Transverse colon (tissue), 4 donors: Measurements from ENCODE around the gene CDK5RAP2. TPM values are rescaled to one million over a fixed set of nuclear protein-coding genes. Genes with fewer than 3 reads are reported as not detected.

Experiments used
- DNase-seq: peaks from one replicate; pipeline ENCODE4 v3.0.0-alpha.2; 2019
- H3K27ac ChIP-seq, 4 donors: fragments of 200-600 bp; sonication (generic); 2 replicates each; pipeline ENCODE4 v1.5.1; 2016 to 2018; ENCODE audit warnings: inconsistent platforms in 4 of 4
- H3K27me3 ChIP-seq: fragments of 200-600 bp; sonication (generic); 2 replicates; pipeline ENCODE4 v1.5.1; 2017; ENCODE audit warnings: inconsistent platforms
- H3K36me3 ChIP-seq, 4 donors: fragments of 200-600 bp; sonication (generic); 2 replicates each; pipeline ENCODE4 v1.5.1; 2017 to 2019; ENCODE audit warnings: inconsistent platforms in 4 of 4
- H3K4me1 ChIP-seq, 4 donors: fragments of 200-600 bp; sonication (generic); 2 replicates each; pipeline ENCODE4 v1.5.1; 2017 to 2020; ENCODE audit warnings: inconsistent platforms in 4 of 4
- H3K4me3 ChIP-seq, 4 donors: fragments of 200-600 bp; sonication (generic); 1 replicate in 1 of 4; 2 replicates in 3 of 4; pipeline versions ENCODE4 v1.5.1 to v1.6.1; 2017 to 2019; ENCODE audit warnings: inconsistent platforms in 4 of 4
- H3K9me3 ChIP-seq, 2 donors: fragments of 200-600 bp; sonication (generic); 2 replicates each; pipeline ENCODE4 v1.5.1; 2017 to 2019; ENCODE audit warnings: inconsistent platforms in 2 of 2
- EP300 ChIP-seq: sonication (generic); formaldehyde crosslinking; IDR thresholded peaks from one replicate; pipeline ENCODE4 v1.6.1; 2017; ENCODE audit warnings: antibody characterized with exemption, low read depth
- POLR2A ChIP-seq: fragments of 450-650 bp; IDR thresholded peaks from one replicate; pipeline ENCODE4 v1.6.1; 2016; ENCODE audit warnings: antibody characterized with exemption, mild to moderate bottlenecking, moderate library complexity
- POLR2AphosphoS5 ChIP-seq, 3 donors: sonication (generic); formaldehyde crosslinking; IDR thresholded peaks; one replicate each; pipeline ENCODE4 v1.6.1; 2016; ENCODE audit warnings: antibody characterized with exemption in 3 of 3
- WGBS, 2 donors: methylation state at CpG; one replicate each; pipeline ENCODE4 v1.1.5; 2018; ENCODE audit warnings: low coverage in 1 of 2; 5-methylcytosine and 5-hydroxymethylcytosine counted together
- in situ Hi-C, 4 donors: fragments of 200-750 bp; cut with MboI; loops; one replicate each; pipeline versions ENCODE4 v1.15.0 to v1.15.1; 2017; ENCODE audit warnings: low sequenced_read_pairs in 3 of 4, low pct_ligation_motif_present in 1 of 4, low pct_unique_long_range_greater_than_20kb in 1 of 4
- intact Hi-C: fragments of 100-400 bp; cut with DNase I; formaldehyde crosslinking; loops from one replicate; pipeline ENCODE4 v1.15.1; 2023; ENCODE audit warnings: low total_unique reads
- total RNA-seq, 4 donors: library from RNA; depleted of rRNA; stranded (reverse); fragments of >200 nt; gene quantifications; one replicate each; pipeline ENCODE4 v1.1.0, GENCODE V29; 2016
- TF ChIP-seq, protein P1 (sequence below), 5 experiments: fragments of 200-600 bp in 3 of 5; fragments of 450-650 bp in 2 of 5; sonication (generic) in 3 of 5; IDR thresholded peaks; 1 replicate in 2 of 5; 2 replicates in 3 of 5; pipeline ENCODE4 v1.5.1; 2016 to 2017; ENCODE audit warnings: antibody characterized with exemption in 5 of 5, inconsistent platforms in 3 of 5, mild to moderate bottlenecking in 2 of 5, moderate library complexity in 1 of 5

The CDK5RAP2 gene
- total RNA-seq, 4 donors from 2014 or later: 23.6 to 154 (median 28.0) TPM

DNA sequence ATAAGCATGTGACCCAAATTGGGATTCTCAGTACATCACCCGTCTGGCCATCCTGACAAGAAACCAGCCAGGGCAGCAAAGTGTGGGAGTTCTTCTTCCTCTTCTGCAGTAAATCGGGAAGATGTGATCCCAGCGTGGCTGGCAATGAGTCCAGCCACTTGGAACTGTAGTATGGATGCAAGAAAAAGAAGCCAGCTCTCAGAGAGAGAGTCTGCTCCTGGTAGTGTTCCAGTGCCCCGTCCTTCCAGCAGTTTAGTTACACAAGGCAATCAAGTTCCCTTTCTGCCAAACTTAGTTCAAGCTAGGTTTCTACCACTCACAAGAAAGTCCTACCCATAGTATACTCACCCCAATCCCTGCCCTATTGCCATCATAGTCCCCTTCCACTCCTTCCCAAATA lies 65.6 kb downstream of the CDK5RAP2 start:
- intact Hi-C loops: no loop called here

GRCh38 chr9:120513825-120514396 lies 66.1 kb downstream of the CDK5RAP2 start:
- Histone ChIP-seq H3K36me3 (peaks cover 0 to 26% (median 11%) of the 10 kb centered on the region in 4 donors), H3K4me1 (no peaks in the 10 kb centered on the region), H3K27me3 (no peaks in the 10 kb centered on the region), H3K27ac (no peak overlapping the region), H3K9me3 (no peaks in the 10 kb centered on the region), H3K4me3 (no peak overlapping the region)
- 80 to 98% methylated on average over 1 to 4 of the region's 4 CpGs for WGBS, 2 donors
- TF ChIP-seq POLR2A: no peak
- TF ChIP-seq EP300: no peak
- TF ChIP-seq, protein P1, sequence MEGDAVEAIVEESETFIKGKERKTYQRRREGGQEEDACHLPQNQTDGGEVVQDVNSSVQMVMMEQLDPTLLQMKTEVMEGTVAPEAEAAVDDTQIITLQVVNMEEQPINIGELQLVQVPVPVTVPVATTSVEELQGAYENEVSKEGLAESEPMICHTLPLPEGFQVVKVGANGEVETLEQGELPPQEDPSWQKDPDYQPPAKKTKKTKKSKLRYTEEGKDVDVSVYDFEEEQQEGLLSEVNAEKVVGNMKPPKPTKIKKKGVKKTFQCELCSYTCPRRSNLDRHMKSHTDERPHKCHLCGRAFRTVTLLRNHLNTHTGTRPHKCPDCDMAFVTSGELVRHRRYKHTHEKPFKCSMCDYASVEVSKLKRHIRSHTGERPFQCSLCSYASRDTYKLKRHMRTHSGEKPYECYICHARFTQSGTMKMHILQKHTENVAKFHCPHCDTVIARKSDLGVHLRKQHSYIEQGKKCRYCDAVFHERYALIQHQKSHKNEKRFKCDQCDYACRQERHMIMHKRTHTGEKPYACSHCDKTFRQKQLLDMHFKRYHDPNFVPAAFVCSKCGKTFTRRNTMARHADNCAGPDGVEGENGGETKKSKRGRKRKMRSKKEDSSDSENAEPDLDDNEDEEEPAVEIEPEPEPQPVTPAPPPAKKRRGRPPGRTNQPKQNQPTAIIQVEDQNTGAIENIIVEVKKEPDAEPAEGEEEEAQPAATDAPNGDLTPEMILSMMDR (IDR thresholded peaks at IDR 0.05): no peak
- no peak for TF ChIP-seq POLR2AphosphoS5 (IDR thresholded peaks at IDR 0.05)
- in situ Hi-C loops: no loop called here
- intact Hi-C loops: no loop called here
- DNase-seq: no peak

More for the DNA sequence above, 65.6 kb downstream of the CDK5RAP2 start:
- no peak for TF ChIP-seq EP300
- TF ChIP-seq POLR2AphosphoS5 (IDR thresholded peaks at IDR 0.05): no peak
- TF ChIP-seq POLR2A: no peak
- TF ChIP-seq, protein P1 (IDR thresholded peaks at IDR 0.05): no peak
- Histone ChIP-seq H3K4me3 (no peak overlapping the region), H3K27me3 (no peaks in the 10 kb centered on the region), H3K36me3 (peaks cover 0 to 26% (median 11%) of the 10 kb centered on the region in 4 donors), H3K4me1 (no peaks in the 10 kb centered on the region), H3K9me3 (no peaks in the 10 kb centered on the region), H3K27ac (no peak overlapping the region)
- no peak for DNase-seq
- 92 to 94% methylated on average over 2 to 4 of the region's 4 CpGs for WGBS, 2 donors
- in situ Hi-C loops: no loop called here

DNA sequence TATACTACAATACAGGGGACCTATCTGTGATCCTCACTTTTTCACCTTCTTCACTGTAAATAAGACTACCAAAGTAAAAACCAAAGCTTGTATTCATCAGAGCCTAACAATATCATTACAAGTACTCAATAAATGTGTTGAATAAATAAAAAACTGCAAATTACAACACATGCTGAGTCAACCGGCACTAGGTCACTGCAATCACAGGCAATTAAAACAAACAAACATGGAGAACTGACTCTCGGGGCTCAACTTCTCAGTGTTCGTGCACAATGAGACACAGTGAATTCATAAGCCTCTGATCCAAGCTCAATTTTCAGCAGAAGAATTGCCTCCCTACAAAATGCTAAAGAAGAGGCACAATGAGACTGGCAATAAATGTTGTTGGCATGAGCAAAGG lies 69.2 kb downstream of the CDK5RAP2 start:
- intact Hi-C loops (no loop called here), in situ Hi-C loops (no loop called here)
- Histone ChIP-seq H3K27me3 (no peaks in the 10 kb centered on the region), H3K36me3 (peaks cover 0 to 40% (median 2%) of the 10 kb centered on the region in 4 donors), H3K27ac (no peak overlapping the region), H3K4me1 (no peaks in the 10 kb centered on the region), H3K4me3 (no peak overlapping the region), H3K9me3 (peaks cover 0 to 5% of the 10 kb centered on the region in 2 donors)
- DNase-seq: no peak
- TF ChIP-seq POLR2AphosphoS5 (IDR thresholded peaks at IDR 0.05) (no peak), POLR2A (no peak), EP300 (no peak)
- TF ChIP-seq, protein P1 (IDR thresholded peaks at IDR 0.05): no peak
- WGBS, 2 donors: 86 to 95% methylated on average over 3 of the region's 3 CpGs

- TF ChIP-seq POLR2AphosphoS5 (IDR thresholded peaks at IDR 0.05) (no peak), POLR2A (no peak), EP300 (no peak)
- TF ChIP-seq, protein P1 (IDR thresholded peaks at IDR 0.05): no peak
- no peak for DNase-seq
- Histone ChIP-seq H3K9me3 (peaks cover 0 to 7% of the 10 kb centered on the region in 2 donors), H3K4me3 (no peak overlapping the region), H3K27ac (no peak overlapping the region), H3K36me3 (peaks cover 0 to 22% (median 0%) of the 10 kb centered on the region in 4 donors), H3K27me3 (no peaks in the 10 kb centered on the region), H3K4me1 (no peaks in the 10 kb centered on the region)
- 86% methylated on average over 3 of the region's 3 CpGs; no CpG with 5 or more reads in 1 of the 2 donors for WGBS, 2 donors
- intact Hi-C loops: no loop called here
- in situ Hi-C loops: no loop called here
Observed at GRCh38 chr9:120507936-120508510, 71.9 kb downstream of the CDK5RAP2 start.
